ENCODE measurements around the gene PCBD1.

DNA sequence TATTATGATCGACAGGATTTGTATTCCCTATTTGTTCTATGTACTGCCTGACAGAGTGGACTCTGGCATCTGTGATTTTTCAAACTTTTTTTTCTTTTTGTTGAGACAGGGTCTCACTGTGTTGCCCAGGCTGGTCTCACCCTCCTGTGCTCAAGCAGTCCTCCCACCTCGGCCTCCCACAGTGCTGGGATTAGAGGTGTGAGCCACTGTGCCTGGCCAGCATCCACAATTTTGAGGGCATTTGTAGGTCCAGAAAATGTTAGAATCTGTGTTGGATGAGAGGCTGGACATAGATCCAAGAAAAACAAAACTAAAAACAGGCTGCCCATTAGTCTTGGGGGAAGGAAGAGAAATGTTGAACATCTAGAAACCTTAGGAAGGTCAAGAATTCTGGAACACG, 38.3 kb downstream of the PCBD1 start:
- TF ChIP-seq, protein P1, sequence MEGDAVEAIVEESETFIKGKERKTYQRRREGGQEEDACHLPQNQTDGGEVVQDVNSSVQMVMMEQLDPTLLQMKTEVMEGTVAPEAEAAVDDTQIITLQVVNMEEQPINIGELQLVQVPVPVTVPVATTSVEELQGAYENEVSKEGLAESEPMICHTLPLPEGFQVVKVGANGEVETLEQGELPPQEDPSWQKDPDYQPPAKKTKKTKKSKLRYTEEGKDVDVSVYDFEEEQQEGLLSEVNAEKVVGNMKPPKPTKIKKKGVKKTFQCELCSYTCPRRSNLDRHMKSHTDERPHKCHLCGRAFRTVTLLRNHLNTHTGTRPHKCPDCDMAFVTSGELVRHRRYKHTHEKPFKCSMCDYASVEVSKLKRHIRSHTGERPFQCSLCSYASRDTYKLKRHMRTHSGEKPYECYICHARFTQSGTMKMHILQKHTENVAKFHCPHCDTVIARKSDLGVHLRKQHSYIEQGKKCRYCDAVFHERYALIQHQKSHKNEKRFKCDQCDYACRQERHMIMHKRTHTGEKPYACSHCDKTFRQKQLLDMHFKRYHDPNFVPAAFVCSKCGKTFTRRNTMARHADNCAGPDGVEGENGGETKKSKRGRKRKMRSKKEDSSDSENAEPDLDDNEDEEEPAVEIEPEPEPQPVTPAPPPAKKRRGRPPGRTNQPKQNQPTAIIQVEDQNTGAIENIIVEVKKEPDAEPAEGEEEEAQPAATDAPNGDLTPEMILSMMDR (IDR thresholded peaks at IDR 0.05; ENCODE audit: insufficient read depth, low read length) = no peak
- TF ChIP-seq POLR2AphosphoS5 (IDR thresholded peaks at IDR 0.05; ENCODE audit: low read depth) = no peak
- no peak for TF ChIP-seq GABPA (IDR thresholded peaks at IDR 0.05; ENCODE audit: low read depth)
